Suprapubic skin (tissue), 3 donors: ENCODE results near the gene KRTAP4-3.

Experiments used
- CTCF ChIP-seq, 2 donors: fragments of 200-600 bp in 1 of 2; fragments of 450-650 bp in 1 of 2; sonication (generic) in 1 of 2; IDR thresholded peaks; one replicate each; pipeline ENCODE4 v1.5.1; 2016 to 2019; ENCODE audit warnings: antibody characterized with exemption in 2 of 2, mild to moderate bottlenecking in 1 of 2, moderate library complexity in 1 of 2
- EP300 ChIP-seq: sonication (generic); formaldehyde crosslinking; IDR thresholded peaks from one replicate; pipeline ENCODE4 v1.6.1; 2017; ENCODE audit warnings: antibody characterized with exemption
- POLR2A ChIP-seq, 2 donors: fragments of 450-650 bp; IDR thresholded peaks; one replicate each; pipeline ENCODE4 v1.6.1; 2017; ENCODE audit warnings: antibody characterized with exemption in 2 of 2, mild to moderate bottlenecking in 2 of 2, moderate library complexity in 2 of 2

- no peak for TF ChIP-seq CTCF (IDR thresholded peaks at IDR 0.05)
- no peak for TF ChIP-seq POLR2A (IDR thresholded peaks at IDR 0.05)
- no peak for TF ChIP-seq EP300
Observed at GRCh38 chr17:41150026-41150425, 18.0 kb downstream of the KRTAP4-3 start.
